PC-9 (cell line): ENCODE data around the gene MT1G. TPM values are rescaled to one million over a fixed set of nuclear protein-coding genes. Genes with fewer than 3 reads are reported as not detected.

Source experiments
- BruUV-seq: library from RNA; stranded (reverse); fragments of 400-500 nt; replicated peaks from 2 replicates; lab custom pipeline; 2021; lab: Mats Ljungman, UMichigan
- CTCF ChIA-PET: fragments of 300-600 bp; sonication (Branson Sonifier 250); formaldehyde crosslinking; loops from one replicate; lab custom pipeline; 2022; ENCODE audit warnings: antibody characterized with exemption; lab: Charles Lee
- POLR2A ChIA-PET: fragments of 300-600 bp; sonication (Branson Sonifier 250); formaldehyde crosslinking; loops from one replicate; lab custom pipeline; 2022; ENCODE audit warnings: antibody characterized with exemption; ENCODE audit not compliant: unreplicated experiment; lab: Charles Lee
- DNase-seq, 2 experiments: peaks; one replicate each; pipeline versions ENCODE4 v3.0.0 to v3.0.0-alpha.2; 2015 to 2022; ENCODE audit warnings: mixed read lengths in 1 of 2
- H2AFZ ChIP-seq: fragments of 200-600 bp; sonication (generic); 2 replicates; pipeline ENCODE4 v1.8.1; 2017; ENCODE audit warnings: antibody characterized with exemption
- H3F3A ChIP-seq: fragments of 200-600 bp; sonication (generic); 2 replicates; pipeline ENCODE4 v1.8.1; 2017; ENCODE audit warnings: antibody characterized with exemption, mild to moderate bottlenecking, low read depth; ENCODE audit not compliant: insufficient read depth
- H3K27ac ChIP-seq: fragments of 200-600 bp; sonication (generic); 2 replicates; pipeline ENCODE4 v1.6.1; 2016; ENCODE audit warnings: mixed run types
- H3K27me3 ChIP-seq: fragments of 200-600 bp; sonication (generic); 2 replicates; pipeline ENCODE4 v1.6.1; 2016; ENCODE audit warnings: low read depth, mixed run types; ENCODE audit not compliant: insufficient read depth
- H3K36me3 ChIP-seq: fragments of 200-600 bp; sonication (generic); 2 replicates; pipeline ENCODE4 v1.6.1; 2016; ENCODE audit warnings: low read depth, mixed run types
- H3K4me1 ChIP-seq: fragments of 200-600 bp; sonication (generic); replicated peaks from 2 replicates; pipeline ENCODE4 v1.6.1; 2016; ENCODE audit warnings: mixed run types; ENCODE audit not compliant: insufficient read depth
- H3K4me2 ChIP-seq: fragments of 200-600 bp; sonication (generic); 2 replicates; pipeline ENCODE4 v1.6.1; 2017; ENCODE audit warnings: mixed run types
- H3K4me3 ChIP-seq: fragments of 200-600 bp; sonication (generic); 2 replicates; pipeline ENCODE4 v1.6.1; 2016; ENCODE audit warnings: mixed run types
- H3K79me2 ChIP-seq: fragments of 200-600 bp; sonication (generic); 2 replicates; pipeline ENCODE4 v1.6.1; 2017; ENCODE audit warnings: low read depth, mixed run types
- H3K9me2 ChIP-seq: fragments of 200-600 bp; sonication (generic); 2 replicates; pipeline ENCODE4 v1.8.1; 2017; ENCODE audit warnings: mild to moderate bottlenecking; ENCODE audit not compliant: insufficient read depth
- H3K9me3 ChIP-seq: fragments of 200-600 bp; sonication (generic); 2 replicates; pipeline ENCODE4 v1.8.1; 2016; ENCODE audit warnings: low read depth; ENCODE audit not compliant: insufficient read depth
- H4K20me1 ChIP-seq: fragments of 200-600 bp; sonication (generic); 2 replicates; pipeline ENCODE4 v1.8.1; 2017; ENCODE audit not compliant: insufficient read depth
- EZH2 ChIP-seq: fragments of 200-600 bp; sonication (generic); IDR thresholded peaks from 2 replicates; pipeline ENCODE4 v1.8.0; 2017; ENCODE audit warnings: antibody characterized with exemption, low read depth
- intact Hi-C: fragments of 100-400 bp; cut with micrococcal nuclease; formaldehyde crosslinking; loops from one replicate; pipeline ENCODE4 v1.10.0; 2022; ENCODE audit not compliant: unreplicated experiment
- total RNA-seq: library from RNA; stranded (reverse); gene quantifications from 2 replicates; pipeline ENCODE4 v1.2.3, GENCODE V29; 2021
- TF ChIP-seq, protein P1 (sequence below): fragments of 200-600 bp; sonication (generic); conservative IDR thresholded peaks from 2 replicates; pipeline ENCODE4 v1.6.1; 2017; ENCODE audit warnings: mixed run types, antibody characterized with exemption, mild to moderate bottlenecking, moderate library complexity

MT1G gene
- total RNA-seq, 1 experiment from 2014 or later: not detected

DNA sequence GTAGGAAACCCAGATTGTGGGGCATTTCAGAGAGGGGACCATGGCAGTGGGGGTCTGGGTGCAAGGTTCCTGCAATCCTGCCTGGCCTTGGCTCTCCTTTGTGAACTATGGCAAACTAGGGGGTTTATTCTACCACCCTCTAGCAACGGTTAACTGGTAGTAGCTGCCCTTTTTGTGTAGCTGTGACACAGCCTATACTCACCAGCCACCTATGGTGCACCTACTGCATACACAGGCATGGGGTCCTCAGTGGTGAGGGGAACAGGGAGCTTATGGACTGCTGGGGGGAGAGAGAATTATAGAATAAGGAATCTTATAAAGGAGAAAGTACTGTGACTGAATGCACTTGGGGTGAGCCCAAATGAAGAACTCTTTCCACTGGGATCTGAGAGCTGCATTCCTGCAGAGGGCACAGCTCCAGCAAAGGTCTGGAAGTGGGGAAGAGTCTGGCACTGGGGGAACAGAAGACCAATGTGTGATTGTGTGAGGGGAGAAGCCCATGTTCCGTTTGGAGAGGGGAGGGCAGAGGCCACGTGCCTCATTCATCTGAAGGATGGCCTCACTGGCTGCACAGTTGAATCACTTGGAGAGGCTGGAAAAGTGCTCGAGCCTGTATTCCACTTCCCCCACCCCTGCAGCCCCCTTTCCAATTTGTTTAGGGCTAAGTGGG, 16.5 kb upstream of the MT1G start:
- DNase-seq: no peak

DNA sequence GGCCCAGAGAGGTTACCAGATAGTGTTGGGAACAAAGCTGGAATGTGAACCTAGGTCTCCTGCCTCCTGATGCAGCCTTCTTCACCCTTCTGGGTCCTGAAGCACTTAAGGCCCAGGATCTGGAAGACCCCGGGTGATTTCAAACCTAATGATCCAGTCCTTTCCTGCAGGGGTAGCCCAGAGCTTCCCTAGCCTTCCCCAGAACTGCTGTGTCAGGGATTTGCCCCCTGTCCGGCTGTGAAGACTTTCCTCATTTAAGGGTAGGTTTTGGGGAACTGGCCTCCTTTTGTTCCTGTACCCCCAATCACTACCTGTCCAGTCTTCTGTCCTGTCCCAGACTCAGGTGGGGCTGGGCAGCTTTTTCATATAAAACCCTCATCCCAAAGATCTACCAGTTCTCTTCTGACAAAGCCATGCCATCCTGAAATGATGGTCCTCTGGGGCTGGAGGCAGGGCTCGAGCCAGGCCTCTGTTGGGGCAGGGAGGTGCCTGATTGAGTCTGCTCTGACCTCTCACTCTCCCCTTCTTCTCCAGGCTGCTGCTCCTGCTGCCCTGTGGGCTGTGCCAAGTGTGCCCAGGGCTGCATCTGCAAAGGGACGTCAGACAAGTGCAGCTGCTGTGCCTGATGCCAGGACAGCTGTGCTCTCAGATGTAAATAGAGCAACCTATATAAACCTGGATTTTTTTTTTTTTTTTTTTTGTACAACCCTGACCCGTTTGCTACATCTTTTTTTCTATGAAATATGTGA, 15.7 kb upstream of the MT1G start:
- no peak overlapping the region for H2AFZ ChIP-seq
- POLR2A ChIA-PET: interaction anchor here (0.6 to 0.8 kb wide), 2 partner anchors 46 to 326 kb away, joined by 3 to 6 read pairs; no protein-coding TSS in a partner anchor
- intact Hi-C loops: loop anchor here (2.0 to 5.0 kb wide), 2 partner anchors 41 to 77 kb away; no protein-coding TSS in a partner anchor
- CTCF ChIA-PET: interaction anchor here (0.5 to 0.7 kb wide), 3 partner anchors 30 to 779 kb away, joined by 5 to 9 read pairs (median 5); no protein-coding TSS in a partner anchor
- H3K4me2 ChIP-seq: peak overlapping the region; percentile 99
- no TSS peak for BruUV-seq
- H3K9me3 ChIP-seq: peaks cover 6% of the 10 kb centered on the region; the same call in 1 of the 2 replicates
- no peaks in the 10 kb centered on the region for H4K20me1 ChIP-seq
- no peak overlapping the region for H3K4me3 ChIP-seq
- no peak for TF ChIP-seq EZH2
- TF ChIP-seq, protein P1, sequence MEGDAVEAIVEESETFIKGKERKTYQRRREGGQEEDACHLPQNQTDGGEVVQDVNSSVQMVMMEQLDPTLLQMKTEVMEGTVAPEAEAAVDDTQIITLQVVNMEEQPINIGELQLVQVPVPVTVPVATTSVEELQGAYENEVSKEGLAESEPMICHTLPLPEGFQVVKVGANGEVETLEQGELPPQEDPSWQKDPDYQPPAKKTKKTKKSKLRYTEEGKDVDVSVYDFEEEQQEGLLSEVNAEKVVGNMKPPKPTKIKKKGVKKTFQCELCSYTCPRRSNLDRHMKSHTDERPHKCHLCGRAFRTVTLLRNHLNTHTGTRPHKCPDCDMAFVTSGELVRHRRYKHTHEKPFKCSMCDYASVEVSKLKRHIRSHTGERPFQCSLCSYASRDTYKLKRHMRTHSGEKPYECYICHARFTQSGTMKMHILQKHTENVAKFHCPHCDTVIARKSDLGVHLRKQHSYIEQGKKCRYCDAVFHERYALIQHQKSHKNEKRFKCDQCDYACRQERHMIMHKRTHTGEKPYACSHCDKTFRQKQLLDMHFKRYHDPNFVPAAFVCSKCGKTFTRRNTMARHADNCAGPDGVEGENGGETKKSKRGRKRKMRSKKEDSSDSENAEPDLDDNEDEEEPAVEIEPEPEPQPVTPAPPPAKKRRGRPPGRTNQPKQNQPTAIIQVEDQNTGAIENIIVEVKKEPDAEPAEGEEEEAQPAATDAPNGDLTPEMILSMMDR: no peak
- H3K9me2 ChIP-seq: no peaks in the 10 kb centered on the region
- DNase-seq: no peak
- no peaks in the 10 kb centered on the region for H3K27me3 ChIP-seq
- H3K79me2 ChIP-seq: no peaks in the 10 kb centered on the region
- no peaks in the 10 kb centered on the region for H3K36me3 ChIP-seq
- H3K4me1 ChIP-seq: peaks cover 39% of the 10 kb centered on the region
- H3F3A ChIP-seq: peaks cover 30% of the 10 kb centered on the region
- no peak overlapping the region for H3K27ac ChIP-seq

More for the DNA sequence above, 16.5 kb upstream of the MT1G start:
- TF ChIP-seq, protein P1: no peak
- TF ChIP-seq EZH2: no peak
- Histone ChIP-seq H3K27ac (no peak overlapping the region), H3K79me2 (no peaks in the 10 kb centered on the region), H3K27me3 (no peaks in the 10 kb centered on the region), H3K36me3 (no peaks in the 10 kb centered on the region), H3K9me2 (no peaks in the 10 kb centered on the region), H2AFZ (no peak overlapping the region), H3K4me1 (peaks cover 45% of the 10 kb centered on the region), H3K4me2 (no peak overlapping the region), H4K20me1 (no peaks in the 10 kb centered on the region), H3K4me3 (no peak overlapping the region), H3F3A (peaks cover 30% of the 10 kb centered on the region), H3K9me3 (peaks cover 6% of the 10 kb centered on the region; the same call in 1 of the 2 replicates)
- intact Hi-C loops: loop anchor here (5.0 kb wide), 1 partner anchor 42 kb away; no protein-coding TSS in a partner anchor
- BruUV-seq: no TSS peak
- CTCF ChIA-PET: no interaction called here
- POLR2A ChIA-PET: no interaction called here

DNA sequence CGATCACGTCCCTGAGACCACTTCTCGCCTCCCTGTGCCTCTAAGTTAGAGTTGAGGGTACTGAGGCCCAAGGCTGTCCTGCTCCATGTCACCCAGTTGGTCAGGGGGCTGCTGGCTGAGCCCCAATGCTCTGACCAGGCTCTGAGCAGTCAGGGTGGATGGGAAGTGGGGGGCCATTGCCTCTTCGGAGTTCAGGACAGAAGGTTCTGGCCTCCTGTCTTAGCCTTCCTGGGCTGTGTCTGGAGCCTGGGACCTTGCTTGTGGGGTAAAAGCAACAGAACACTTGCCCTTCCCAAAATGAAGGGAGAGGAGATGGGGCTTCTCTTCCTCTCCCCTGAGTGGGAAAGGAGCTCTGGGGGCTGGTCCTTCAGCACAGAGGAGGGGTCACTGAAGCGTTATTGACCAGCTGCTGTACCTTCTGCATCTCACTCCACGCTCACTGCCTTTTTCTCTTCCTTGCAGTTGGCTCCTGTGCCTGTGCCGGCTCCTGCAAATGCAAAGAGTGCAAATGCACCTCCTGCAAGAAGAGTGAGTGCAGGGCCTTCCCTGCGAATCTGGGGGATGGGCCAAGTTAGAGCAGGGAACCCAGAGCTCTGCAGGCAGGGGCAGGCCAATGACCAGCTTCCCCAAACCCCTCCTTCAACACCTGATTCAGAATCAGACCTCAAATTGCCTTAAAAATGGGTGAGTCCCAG, 15.0 kb upstream of the MT1G start:
- Histone ChIP-seq H3K4me3 (peak overlapping the region; percentile 79), H3K79me2 (no peaks in the 10 kb centered on the region), H3K27ac (no peak overlapping the region), H3K36me3 (no peaks in the 10 kb centered on the region), H2AFZ (peak overlapping the region; percentile 77), H4K20me1 (no peaks in the 10 kb centered on the region), H3K4me1 (peaks cover 36% of the 10 kb centered on the region), H3K27me3 (no peaks in the 10 kb centered on the region), H3K9me2 (no peaks in the 10 kb centered on the region), H3F3A (peaks cover 29% of the 10 kb centered on the region), H3K9me3 (peaks cover 6% of the 10 kb centered on the region; the same call in 1 of the 2 replicates), H3K4me2 (peak overlapping the region; percentile 99)
- POLR2A ChIA-PET: interaction anchor here (0.6 to 0.8 kb wide), 3 partner anchors 27 to 326 kb away, joined by 3 to 6 read pairs (median 4); no protein-coding TSS in a partner anchor
- no peak for DNase-seq
- TSS peak; percentile 91 for BruUV-seq
- TF ChIP-seq, protein P1: no peak
- no peak for TF ChIP-seq EZH2
- intact Hi-C loops: loop anchor here (1.0 to 5.0 kb wide), 3 partner anchors 26 to 76 kb away; partner anchors contain the start of gene MT1F
- CTCF ChIA-PET: interaction anchor here (0.5 kb wide), 1 partner anchor 29 kb away, joined by 5 read pairs; no protein-coding TSS in a partner anchor
